Osteoblast (primary cell): ENCODE results near the gene ZC3H12C. TPM values are rescaled to one million over a fixed set of nuclear protein-coding genes. Genes with fewer than 3 reads are reported as not detected.

ENCODE experiments used
- DNase-seq: peaks from one replicate; pipeline ENCODE4 v3.0.0; 2011; ENCODE audit warnings: low spot score, mixed read lengths; ENCODE audit not compliant: insufficient read length; ENCODE audit errors: missing footprints
- H2AFZ ChIP-seq: 2 replicates; pipeline ENCODE4 v1.6.0; 2011; ENCODE audit warnings: mild to moderate bottlenecking, low read length
- H3K27ac ChIP-seq: 2 replicates; pipeline ENCODE4 v1.5.1; 2011; ENCODE audit warnings: mild to moderate bottlenecking, low read depth, low read length, moderate library complexity
- H3K27me3 ChIP-seq: 2 replicates; pipeline ENCODE4 v1.6.0; 2012; ENCODE audit warnings: mild to moderate bottlenecking, control low read depth, inconsistent platforms, low read length, moderate library complexity; ENCODE audit not compliant: insufficient read depth
- H3K36me3 ChIP-seq: 2 replicates; pipeline ENCODE4 v1.5.1; 2011; ENCODE audit warnings: mild to moderate bottlenecking, low read length, control low read depth, moderate library complexity; ENCODE audit not compliant: insufficient read depth
- H3K4me1 ChIP-seq: 2 replicates; pipeline ENCODE4 v1.5.1; 2011; ENCODE audit warnings: mild to moderate bottlenecking, low read length, control low read depth, moderate library complexity; ENCODE audit not compliant: insufficient read depth
- H3K4me2 ChIP-seq: 2 replicates; pipeline ENCODE4 v1.6.0; 2011; ENCODE audit warnings: mild to moderate bottlenecking, low read length; ENCODE audit not compliant: insufficient read depth
- H3K4me3 ChIP-seq: fragments of 200-600 bp; sonication (generic); 3 replicates; pipeline ENCODE4 v1.5.1; 2012; ENCODE audit warnings: mild to moderate bottlenecking, low read length, inconsistent platforms; ENCODE audit not compliant: insufficient read depth
- H3K79me2 ChIP-seq: 2 replicates; pipeline ENCODE4 v1.6.0; 2012; ENCODE audit warnings: mild to moderate bottlenecking, low read length, control low read depth, inconsistent platforms; ENCODE audit not compliant: insufficient read depth
- H3K9me3 ChIP-seq: 2 replicates; pipeline ENCODE4 v1.5.1; 2011; ENCODE audit warnings: low read depth, low read length, control low read depth
- H4K20me1 ChIP-seq: 2 replicates; pipeline ENCODE4 v1.6.0; 2012; ENCODE audit warnings: mild to moderate bottlenecking, low read length, control low read depth; ENCODE audit not compliant: insufficient read depth
- total RNA-seq: library from RNA; depleted of rRNA; stranded (reverse); fragments of >200 nt; gene quantifications from 2 replicates; pipeline ENCODE4 v1.2.3, GENCODE V29; 2012
- TF ChIP-seq, protein P1 (sequence below): IDR thresholded peaks from 2 replicates; pipeline ENCODE4 v1.5.1; 2011; ENCODE audit warnings: mild to moderate bottlenecking, low read depth, low read length, moderate library complexity; ENCODE audit errors: extremely low read depth

ZC3H12C gene
- 9.1 and 10.5 TPM in 2 replicates for total RNA-seq

DNA sequence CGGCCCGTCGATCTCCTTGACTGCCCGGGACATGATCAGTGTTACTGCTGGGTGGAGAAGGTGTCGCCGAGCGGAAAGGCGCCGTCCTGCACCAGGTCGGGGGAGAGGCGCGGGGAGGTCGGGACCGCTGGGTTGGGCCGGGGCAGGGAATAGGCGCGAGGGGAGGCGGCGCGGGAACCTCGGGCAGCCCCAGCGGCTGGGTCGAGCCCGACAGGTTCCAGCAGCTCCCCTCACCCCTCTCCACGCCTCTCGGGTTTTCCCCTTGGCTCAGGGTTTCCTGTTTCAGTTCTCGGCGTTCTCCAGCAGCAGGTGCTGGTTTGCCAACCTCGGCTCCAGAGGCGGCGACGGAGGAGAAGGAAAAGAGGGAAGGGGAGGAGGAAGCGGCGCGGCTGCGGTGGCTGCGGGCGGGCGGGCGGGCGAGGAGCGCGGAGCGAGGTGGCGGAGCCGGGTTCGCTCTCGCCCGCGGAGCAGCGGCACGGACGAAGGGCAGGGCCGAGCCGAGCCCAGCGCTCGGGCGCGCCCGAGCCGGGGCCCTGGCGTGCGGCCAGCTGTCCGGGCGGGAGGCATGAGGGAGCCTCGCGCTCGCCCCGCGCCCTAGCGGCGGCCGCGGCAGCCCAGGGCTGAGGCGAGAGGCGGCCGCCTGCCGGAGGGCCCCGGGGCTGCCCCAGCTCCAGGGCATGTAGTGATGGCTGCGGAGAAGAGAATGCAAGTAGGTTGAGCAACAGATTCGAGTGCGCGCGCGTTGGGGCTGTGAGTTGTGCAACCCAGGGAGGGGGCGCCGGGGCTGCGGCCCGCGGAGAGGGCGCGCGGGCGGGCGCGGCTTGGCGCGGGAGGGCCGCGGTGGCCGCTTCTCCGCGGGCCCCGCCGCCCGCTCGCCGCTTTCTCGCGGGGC is at the start of gene ZC3H12C:
TSS of gene ZC3H12C (plus strand) at position 878 of the 892 bp plus-strand sequence. CDS start 20 bp downstream, outside the sequence.
- Histone ChIP-seq H3K27ac (peak within 1 kb of the TSS; percentile 90), H2AFZ (peak within 1 kb of the TSS; percentile 94), H4K20me1 (no peaks in the 10 kb centered on the region), H3K9me3 (no peaks in the 10 kb centered on the region), H3K79me2 (peaks cover 36% of the 10 kb centered on the region), H3K4me2 (peak within 1 kb of the TSS; percentile 92), H3K4me1 (peaks cover 31% of the 10 kb centered on the region), H3K36me3 (no peaks in the 10 kb centered on the region), H3K27me3 (no peaks in the 10 kb centered on the region), H3K4me3 (peak within 1 kb of the TSS; percentile 82)
- TF ChIP-seq, protein P1, sequence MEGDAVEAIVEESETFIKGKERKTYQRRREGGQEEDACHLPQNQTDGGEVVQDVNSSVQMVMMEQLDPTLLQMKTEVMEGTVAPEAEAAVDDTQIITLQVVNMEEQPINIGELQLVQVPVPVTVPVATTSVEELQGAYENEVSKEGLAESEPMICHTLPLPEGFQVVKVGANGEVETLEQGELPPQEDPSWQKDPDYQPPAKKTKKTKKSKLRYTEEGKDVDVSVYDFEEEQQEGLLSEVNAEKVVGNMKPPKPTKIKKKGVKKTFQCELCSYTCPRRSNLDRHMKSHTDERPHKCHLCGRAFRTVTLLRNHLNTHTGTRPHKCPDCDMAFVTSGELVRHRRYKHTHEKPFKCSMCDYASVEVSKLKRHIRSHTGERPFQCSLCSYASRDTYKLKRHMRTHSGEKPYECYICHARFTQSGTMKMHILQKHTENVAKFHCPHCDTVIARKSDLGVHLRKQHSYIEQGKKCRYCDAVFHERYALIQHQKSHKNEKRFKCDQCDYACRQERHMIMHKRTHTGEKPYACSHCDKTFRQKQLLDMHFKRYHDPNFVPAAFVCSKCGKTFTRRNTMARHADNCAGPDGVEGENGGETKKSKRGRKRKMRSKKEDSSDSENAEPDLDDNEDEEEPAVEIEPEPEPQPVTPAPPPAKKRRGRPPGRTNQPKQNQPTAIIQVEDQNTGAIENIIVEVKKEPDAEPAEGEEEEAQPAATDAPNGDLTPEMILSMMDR: peak; percentile 26
- peak; percentile 97 for DNase-seq

DNA sequence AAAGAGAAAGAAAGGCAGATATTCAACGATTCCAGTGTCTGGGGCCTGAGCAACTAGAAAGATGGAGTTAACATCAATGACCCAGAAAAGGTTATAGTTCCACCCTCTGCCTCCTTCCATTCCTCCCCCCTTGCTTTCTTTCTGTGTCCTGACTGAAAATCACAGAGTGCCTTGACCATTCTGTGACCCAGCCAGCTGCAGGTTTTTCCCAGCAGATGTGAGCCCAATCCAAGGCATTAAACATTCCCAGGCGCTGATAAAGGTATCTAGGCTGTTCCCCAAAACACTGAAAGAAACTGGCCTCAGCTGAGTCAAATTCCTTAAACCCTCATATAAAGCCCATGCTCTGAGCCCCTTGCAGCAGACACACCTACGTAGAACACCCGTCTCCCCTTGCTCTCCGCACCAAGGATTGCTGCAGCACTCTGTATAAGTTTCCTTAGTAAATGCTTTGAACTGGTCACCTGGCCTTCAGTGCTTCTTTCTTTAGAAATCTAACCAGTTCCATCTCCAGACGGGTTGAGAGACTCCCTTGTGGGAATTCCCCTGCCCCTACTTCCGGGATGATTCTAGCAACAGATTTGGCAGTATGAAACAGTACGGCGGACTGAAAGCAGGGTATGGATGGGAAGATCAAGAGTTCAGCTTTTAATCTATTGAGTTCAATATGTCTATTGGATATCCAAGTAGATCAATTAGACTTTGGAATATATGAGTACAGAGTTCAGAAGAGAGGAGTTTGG is 48.8 kb upstream of the ZC3H12C start:
- H3K79me2 ChIP-seq: no peaks in the 10 kb centered on the region
- H3K4me2 ChIP-seq: no peak overlapping the region
- H3K4me1 ChIP-seq: no peaks in the 10 kb centered on the region
- H4K20me1 ChIP-seq: no peaks in the 10 kb centered on the region
- H3K36me3 ChIP-seq: no peaks in the 10 kb centered on the region
- no peaks in the 10 kb centered on the region for H3K9me3 ChIP-seq
- H3K27me3 ChIP-seq: no peaks in the 10 kb centered on the region
- TF ChIP-seq, protein P1: no peak
- no peak overlapping the region for H3K27ac ChIP-seq
- no peak overlapping the region for H3K4me3 ChIP-seq
- DNase-seq: no peak
- no peak overlapping the region for H2AFZ ChIP-seq

DNA sequence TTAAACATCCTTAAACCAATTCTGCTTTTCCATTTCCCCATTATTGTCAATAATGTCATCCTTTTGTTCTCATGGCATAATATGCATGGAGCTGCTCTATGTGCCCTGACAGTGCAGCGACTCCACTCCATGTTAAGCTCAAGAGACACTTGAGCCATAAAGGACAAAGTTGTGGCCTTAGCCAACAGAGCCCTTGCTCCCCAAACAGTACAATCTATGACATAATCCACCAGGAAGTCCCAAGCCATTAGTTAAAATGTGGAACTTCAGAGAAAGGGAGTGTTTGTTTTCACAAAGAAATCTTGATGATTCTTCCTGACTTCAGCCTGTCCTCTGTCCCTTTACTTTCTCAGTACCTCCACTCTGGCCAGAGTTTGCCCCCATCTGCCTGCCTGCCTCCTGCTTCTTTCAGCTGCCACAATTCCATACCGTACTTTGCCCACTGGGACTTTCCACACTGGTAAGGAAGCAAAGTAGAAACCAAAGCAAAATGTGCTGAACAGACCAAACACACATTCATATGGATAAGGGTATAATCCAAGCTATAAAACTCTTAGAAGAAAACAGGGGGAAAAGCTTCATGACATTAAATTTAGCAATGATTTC is 46.3 kb upstream of the ZC3H12C start:
- H2AFZ ChIP-seq: peak overlapping the region; percentile 74
- TF ChIP-seq, protein P1: no peak

More for the DNA sequence above, 46.3 kb upstream of the ZC3H12C start:
- H3K9me3 ChIP-seq: no peaks in the 10 kb centered on the region
- no peak for DNase-seq
- no peaks in the 10 kb centered on the region for H3K4me1 ChIP-seq
- H4K20me1 ChIP-seq: no peaks in the 10 kb centered on the region
- no peaks in the 10 kb centered on the region for H3K79me2 ChIP-seq
- H3K36me3 ChIP-seq: no peaks in the 10 kb centered on the region
- H3K27me3 ChIP-seq: no peaks in the 10 kb centered on the region
- H3K27ac ChIP-seq: no peak overlapping the region
- no peak overlapping the region for H3K4me3 ChIP-seq
- no peak overlapping the region for H3K4me2 ChIP-seq
